ENCODE results near the gene MOB2.

MOB2 gene

GRCh38 chr11:1529286-1529685 lies 42.7 kb upstream of the MOB2 start:
- Histone ChIP-seq H3K79me2 (ENCODE audit: insufficient read depth, low read length) (peaks cover 84% of the 10 kb centered on the region; the same call in 1 of the 2 replicates), H4K20me1 (ENCODE audit: insufficient read depth, low read length, poor library complexity, severe bottlenecking) (peaks cover 5% of the 10 kb centered on the region), H3K4me1 (ENCODE audit: insufficient read depth, low read length, poor library complexity, severe bottlenecking) (no peaks in the 10 kb centered on the region), H3K9ac (ENCODE audit: low read depth, low read length, poor library complexity, severe bottlenecking) (no peak overlapping the region), H3K4me2 (ENCODE audit: low read depth, low read length, poor library complexity, severe bottlenecking) (no peak overlapping the region), H3F3A (ENCODE audit: low read depth) (no peaks in the 10 kb centered on the region), H3K4me3 (ENCODE audit: low read length, poor library complexity, severe bottlenecking) (no peak overlapping the region), H3K27me3 (ENCODE audit: insufficient read depth, low read length, poor library complexity, severe bottlenecking) (no peaks in the 10 kb centered on the region), H3K9me2 (replicated peaks; ENCODE audit: low read depth, low read length) (no peaks in the 10 kb centered on the region), H3K36me3 (ENCODE audit: insufficient read depth, low read length) (no peaks in the 10 kb centered on the region), H3K9me3 (ENCODE audit: insufficient read depth, low read depth, low read length) (no peaks in the 10 kb centered on the region), H2AFZ (ENCODE audit: low read length) (no peak overlapping the region)
- no peak for TF ChIP-seq CTCF (conservative IDR thresholded peaks at IDR 0.05; ENCODE audit: low read length)
- TF ChIP-seq EZH2phosphoT487 (IDR thresholded peaks at IDR 0.05; ENCODE audit: borderline replicate concordance) = no peak

GRCh38 chr11:1528710-1529109 lies 42.1 kb upstream of the MOB2 start:
- Histone ChIP-seq H3K4me2 (ENCODE audit: low read depth, low read length, poor library complexity, severe bottlenecking) (no peak overlapping the region), H3K4me3 (ENCODE audit: low read length, poor library complexity, severe bottlenecking) (no peak overlapping the region), H3K27me3 (ENCODE audit: insufficient read depth, low read length, poor library complexity, severe bottlenecking) (no peaks in the 10 kb centered on the region), H3K36me3 (ENCODE audit: insufficient read depth, low read length) (no peaks in the 10 kb centered on the region), H3K79me2 (ENCODE audit: insufficient read depth, low read length) (peaks cover 85% of the 10 kb centered on the region; the same call in 1 of the 2 replicates), H3F3A (ENCODE audit: low read depth) (no peaks in the 10 kb centered on the region), H3K4me1 (ENCODE audit: insufficient read depth, low read length, poor library complexity, severe bottlenecking) (no peaks in the 10 kb centered on the region), H2AFZ (ENCODE audit: low read length) (no peak overlapping the region), H3K9me2 (replicated peaks; ENCODE audit: low read depth, low read length) (no peaks in the 10 kb centered on the region), H3K9me3 (ENCODE audit: insufficient read depth, low read depth, low read length) (no peaks in the 10 kb centered on the region), H4K20me1 (ENCODE audit: insufficient read depth, low read length, poor library complexity, severe bottlenecking) (peaks cover 5% of the 10 kb centered on the region), H3K9ac (ENCODE audit: low read depth, low read length, poor library complexity, severe bottlenecking) (no peak overlapping the region)
- TF ChIP-seq CTCF (conservative IDR thresholded peaks at IDR 0.05; ENCODE audit: low read length) = no peak
- TF ChIP-seq EZH2phosphoT487 (IDR thresholded peaks at IDR 0.05; ENCODE audit: borderline replicate concordance) = no peak

- Histone ChIP-seq H3K79me2 (ENCODE audit: insufficient read depth, low read length) (peaks cover 78% of the 10 kb centered on the region), H3F3A (ENCODE audit: low read depth) (no peaks in the 10 kb centered on the region), H3K9me3 (ENCODE audit: insufficient read depth, low read depth, low read length) (no peaks in the 10 kb centered on the region), H3K27me3 (ENCODE audit: insufficient read depth, low read length, poor library complexity, severe bottlenecking) (no peaks in the 10 kb centered on the region), H3K4me1 (ENCODE audit: insufficient read depth, low read length, poor library complexity, severe bottlenecking) (no peaks in the 10 kb centered on the region), H2AFZ (ENCODE audit: low read length) (no peak overlapping the region), H3K9me2 (replicated peaks; ENCODE audit: low read depth, low read length) (no peaks in the 10 kb centered on the region), H3K4me2 (ENCODE audit: low read depth, low read length, poor library complexity, severe bottlenecking) (no peak overlapping the region), H3K9ac (ENCODE audit: low read depth, low read length, poor library complexity, severe bottlenecking) (no peak overlapping the region), H4K20me1 (ENCODE audit: insufficient read depth, low read length, poor library complexity, severe bottlenecking) (peaks cover 5% of the 10 kb centered on the region), H3K4me3 (ENCODE audit: low read length, poor library complexity, severe bottlenecking) (no peak overlapping the region), H3K36me3 (ENCODE audit: insufficient read depth, low read length) (no peaks in the 10 kb centered on the region)
- TF ChIP-seq CTCF (conservative IDR thresholded peaks at IDR 0.05; ENCODE audit: low read length) = no peak
- no peak for TF ChIP-seq EZH2phosphoT487 (IDR thresholded peaks at IDR 0.05; ENCODE audit: borderline replicate concordance)
Measured at GRCh38 chr11:1526785-1527184, 40.2 kb upstream of the MOB2 start.
